Superior temporal gyrus (tissue), 1 donor: ENCODE measurements around the gene DCTN5.

Source experiments
- DNase-seq: peaks from one replicate; pipeline ENCODE4 v3.0.0-alpha.2; 2016; ENCODE audit errors: extremely low spot score

Gene DCTN5

DNA sequence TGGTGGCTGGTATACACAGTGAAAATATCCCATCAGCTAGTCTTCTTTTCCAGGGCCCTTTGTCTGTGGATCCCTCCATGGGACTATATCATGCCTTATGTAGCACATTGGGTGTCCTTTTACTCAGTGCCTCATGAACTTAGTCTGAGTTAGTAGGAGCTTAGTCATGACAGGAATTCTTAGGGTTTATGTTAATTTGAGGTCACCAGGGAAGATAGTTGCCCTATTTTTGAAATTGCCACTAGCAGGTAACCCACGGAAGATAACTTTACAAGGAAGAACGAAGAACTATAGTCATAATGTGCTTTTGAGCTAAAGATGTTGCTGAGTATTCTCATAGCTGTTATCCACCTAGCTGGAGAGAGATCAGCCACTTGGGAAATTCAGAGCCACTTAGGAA lies 22.7 kb downstream of the DCTN5 start:
- no peak for DNase-seq

DNA sequence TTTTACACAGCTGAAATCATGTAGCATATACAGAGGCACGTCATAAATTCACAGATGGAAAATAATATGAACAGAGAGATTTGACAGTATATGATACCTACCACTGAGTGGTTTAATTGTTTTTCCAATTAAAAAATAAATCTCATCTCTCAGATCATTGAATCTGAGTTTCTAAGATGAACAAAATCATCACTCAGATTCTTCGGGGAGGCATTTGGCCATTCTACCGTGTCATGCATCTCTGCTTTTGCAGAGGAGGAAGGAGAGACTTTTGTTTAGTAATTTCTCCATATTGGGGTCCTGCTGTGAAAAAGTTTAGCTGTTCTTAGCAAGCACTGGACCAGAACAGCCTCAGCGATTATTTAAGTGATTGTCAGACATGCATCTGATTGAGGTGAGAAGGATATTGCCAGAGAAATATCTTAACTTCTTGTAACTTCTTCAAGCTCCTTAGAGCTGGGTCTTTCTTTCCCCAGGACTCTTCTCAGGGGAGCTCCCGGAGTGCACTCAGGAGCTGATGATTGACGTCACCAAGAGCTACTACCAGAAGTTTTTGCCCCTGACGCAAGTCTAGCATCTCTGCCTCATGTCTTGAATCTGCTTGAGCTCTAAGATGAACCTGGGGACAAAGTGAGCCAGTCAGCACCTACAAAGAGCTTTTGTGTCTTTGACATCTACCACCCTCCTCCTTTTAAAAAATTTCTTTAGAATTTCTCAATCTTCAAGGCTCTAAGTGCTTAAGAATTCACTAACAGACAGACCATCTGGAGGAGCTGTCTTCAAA lies 25.5 kb downstream of the DCTN5 start:
- no peak for DNase-seq

DNA sequence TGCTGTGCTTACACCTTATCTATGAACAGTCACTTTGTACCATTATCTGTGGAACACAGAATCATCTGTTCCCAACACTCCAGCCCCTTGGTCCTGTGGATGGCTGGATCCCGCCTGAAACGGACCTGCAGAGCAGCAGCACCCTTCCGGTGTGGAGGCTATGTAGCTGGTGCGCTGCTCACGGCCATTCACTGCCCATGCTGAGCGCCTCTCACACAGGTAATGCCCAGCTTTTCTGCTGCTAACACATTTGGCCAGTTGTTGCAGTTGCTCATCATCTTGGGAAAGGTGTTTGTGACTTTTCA lies 26.0 kb downstream of the DCTN5 start:
- DNase-seq: no peak

DNA sequence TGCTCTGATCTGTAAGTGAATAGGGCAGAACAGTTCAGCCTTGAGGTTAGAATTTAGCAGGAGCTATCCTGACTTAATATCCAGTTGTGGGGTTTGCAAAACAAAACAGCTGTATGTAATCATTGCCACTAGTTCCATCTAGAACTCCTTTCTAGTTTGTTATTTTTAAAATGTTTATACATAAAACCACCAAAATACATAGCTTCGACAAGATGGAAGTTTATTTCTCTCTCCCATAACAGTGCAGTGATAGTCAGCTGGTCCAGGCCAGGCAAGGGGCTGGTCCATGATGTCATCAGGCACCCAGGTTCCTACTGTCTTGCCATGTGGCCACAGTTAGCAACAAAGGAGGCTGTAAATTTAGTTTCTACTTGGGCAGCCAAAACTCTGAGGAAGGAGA lies 27.0 kb downstream of the DCTN5 start:
- DNase-seq: no peak

DNA sequence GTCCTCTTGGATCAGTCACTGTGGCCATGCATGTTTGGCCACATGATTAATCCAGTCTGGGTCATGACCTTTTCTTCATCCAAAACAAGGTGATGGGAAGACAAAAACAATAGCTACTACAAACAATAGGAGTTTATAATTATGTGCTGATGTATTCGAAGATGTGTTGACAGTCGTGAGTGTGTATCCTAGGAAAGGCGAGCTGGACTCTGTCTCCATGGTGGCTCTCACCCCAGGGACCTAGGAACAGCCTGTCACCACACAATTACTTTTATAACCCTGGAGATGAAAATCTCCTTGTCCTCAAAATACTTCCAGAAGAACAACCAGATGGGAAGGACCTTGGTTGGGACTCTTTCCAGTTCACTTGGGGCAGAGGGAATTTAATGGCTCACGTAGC lies 27.6 kb downstream of the DCTN5 start:
- DNase-seq: no peak

DNA sequence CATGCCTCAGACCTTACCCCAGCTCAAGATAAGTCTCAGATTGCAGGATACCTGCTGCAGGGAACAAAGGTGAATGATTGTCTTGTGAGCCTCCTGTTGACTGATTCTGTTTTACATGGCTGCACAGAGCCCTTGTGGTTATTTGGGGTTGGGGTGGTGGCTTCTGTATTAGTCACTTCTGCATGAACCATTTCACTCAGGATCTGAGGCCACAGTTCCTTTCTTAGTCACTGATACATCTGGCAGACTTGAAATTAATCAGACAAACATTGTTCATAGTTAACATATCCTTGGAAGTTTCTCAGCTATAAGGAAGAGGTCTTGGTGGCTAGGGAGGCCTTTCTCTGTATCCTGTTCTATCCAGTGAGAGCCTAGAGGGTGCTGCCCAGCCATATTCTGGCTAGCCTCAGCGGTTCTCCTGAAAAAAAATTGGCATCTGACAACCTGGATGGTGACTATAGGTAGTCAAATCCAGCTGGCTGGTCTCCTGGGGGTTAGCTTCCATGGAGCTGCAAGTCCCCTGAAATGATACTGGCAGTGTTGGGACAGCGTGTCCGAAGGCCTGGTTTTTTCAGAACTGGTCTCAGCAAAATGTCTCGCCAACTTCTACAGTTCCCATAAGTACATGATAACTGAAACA lies 29.0 kb downstream of the DCTN5 start:
- DNase-seq: no peak

DNA sequence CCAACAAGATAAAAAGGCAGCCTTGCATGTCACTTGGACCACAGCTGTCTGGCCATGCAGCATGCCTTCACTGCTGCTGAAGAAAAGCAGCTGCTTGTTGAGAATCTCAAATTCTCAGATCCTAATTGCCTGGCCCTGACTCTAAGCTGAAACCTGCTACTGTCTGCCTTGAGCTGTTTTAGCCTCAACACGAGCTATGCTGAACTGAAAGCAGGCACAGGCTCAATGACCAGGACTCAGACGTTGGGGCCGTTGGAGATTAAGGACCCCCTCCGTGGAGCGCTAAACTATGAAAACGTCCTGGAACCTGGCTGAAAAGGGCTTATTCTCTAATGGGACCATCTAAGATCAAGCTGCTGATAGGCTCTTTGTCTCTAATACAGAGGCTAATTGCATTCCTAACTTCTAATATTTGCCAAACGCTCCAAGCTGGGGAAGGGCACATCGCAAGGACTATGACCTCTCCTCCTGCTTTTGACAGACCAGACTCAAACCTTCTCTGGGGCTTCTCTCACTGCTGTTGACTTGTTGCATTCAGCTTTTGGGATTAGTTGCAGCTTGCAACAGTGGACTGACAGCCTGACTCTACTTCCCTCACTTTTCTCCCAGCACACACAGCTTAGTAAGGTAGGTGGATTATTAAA lies 32.8 kb downstream of the DCTN5 start:
- no peak for DNase-seq

DNA sequence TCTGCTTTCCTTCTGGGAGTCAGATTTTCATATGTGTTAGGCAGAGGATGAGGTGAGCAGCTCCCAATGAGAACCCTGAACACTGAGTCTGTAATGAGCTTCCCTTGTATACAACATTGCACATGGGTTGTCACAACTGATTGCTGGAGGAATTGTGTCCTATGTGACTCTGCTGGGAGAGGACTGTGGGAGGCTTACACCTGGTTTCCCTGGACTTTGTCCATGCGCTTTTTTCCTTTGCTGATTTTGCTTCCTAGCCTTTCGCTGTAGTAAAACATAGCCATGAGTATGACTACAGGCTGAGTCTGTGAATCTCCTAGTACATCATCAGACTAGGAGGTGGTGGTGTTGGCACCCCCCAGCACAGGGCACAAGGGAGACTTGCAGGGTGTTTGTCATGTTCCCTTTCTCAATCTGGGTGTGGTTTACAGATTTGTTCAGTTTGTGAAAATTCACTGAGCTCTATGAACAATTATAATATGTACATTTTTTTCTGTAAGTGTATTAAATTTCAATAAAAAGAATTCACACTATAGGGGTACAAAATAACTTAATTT lies 35.7 kb downstream of the DCTN5 start:
- DNase-seq: peak; percentile 22

DNA sequence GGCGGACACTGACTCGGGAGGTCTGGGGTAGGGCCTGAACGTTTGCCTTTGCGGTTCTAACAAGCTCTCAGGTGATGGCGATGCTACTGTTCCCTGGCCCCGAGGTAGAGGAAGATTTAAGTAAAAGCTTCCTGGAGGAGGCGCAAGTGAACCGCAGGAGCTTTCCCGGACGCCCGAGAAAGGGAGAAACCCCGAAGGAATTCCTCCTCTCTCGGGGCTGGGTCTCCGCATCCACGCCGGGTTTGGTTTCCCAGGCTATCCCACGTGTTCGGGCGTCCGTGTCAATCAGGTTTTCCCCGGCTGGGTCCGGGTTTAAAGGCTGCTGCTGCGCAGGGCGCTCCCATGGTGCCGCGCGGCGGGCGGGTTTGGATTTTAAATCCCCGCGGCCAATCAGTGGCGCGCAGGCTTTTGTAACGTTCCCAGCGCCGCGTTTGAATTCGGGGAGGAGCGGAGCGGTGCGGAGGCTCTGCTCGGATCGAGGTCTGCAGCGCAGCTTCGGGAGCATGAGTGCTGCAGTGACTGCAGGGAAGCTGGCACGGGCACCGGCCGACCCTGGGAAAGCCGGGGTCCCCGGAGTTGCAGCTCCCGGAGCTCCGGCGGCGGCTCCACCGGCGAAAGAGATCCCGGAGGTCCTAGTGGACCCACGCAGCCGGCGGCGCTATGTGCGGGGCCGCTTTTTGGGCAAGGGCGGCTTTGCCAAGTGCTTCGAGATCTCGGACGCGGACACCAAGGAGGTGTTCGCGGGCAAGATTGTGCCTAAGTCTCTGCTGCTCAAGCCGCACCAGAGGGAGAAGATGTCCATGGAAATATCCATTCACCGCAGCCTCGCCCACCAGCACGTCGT lies 37.4 kb downstream of the DCTN5 start, which contains the start of gene PLK1:
PLK1 (plus strand) TSS at position 460 of the 844 bp plus-strand sequence; CDS start at position 504, 44 bp downstream.
- peak; percentile 81 for DNase-seq

DNA sequence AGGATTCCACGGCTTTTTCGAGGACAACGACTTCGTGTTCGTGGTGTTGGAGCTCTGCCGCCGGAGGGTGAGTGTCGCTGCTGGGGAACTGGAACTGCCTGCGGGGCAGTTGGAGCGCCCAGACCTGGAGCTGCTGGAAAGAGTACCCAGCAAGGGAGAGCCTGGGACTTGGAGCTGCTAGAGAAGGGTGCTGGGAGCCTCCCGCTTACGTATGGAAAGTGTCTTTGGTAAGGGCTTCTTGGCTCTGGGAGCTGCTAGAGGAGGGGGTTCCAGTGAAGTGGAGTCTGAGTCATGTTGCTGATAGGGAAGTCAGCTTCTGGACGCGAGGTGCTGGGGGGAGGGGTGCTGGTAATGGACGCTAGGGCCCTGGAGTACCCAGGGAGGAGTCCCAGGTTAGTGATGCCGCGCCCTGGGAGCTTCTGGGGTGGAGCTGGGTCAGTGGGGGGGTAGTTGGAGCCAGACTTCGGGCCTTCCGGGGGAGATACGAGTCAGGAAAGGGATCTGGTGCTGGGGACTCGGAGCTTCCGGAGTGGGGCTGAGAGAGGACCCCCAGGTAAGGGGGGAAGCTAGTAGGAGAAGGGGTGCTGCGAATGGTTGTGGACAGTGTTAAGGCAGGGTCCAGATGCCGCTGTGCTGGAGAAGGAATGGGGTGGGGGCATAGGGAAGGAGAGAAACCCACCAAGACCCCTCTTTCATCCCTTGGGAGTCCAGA lies 38.2 kb downstream of the DCTN5 start:
- no peak for DNase-seq

DNA sequence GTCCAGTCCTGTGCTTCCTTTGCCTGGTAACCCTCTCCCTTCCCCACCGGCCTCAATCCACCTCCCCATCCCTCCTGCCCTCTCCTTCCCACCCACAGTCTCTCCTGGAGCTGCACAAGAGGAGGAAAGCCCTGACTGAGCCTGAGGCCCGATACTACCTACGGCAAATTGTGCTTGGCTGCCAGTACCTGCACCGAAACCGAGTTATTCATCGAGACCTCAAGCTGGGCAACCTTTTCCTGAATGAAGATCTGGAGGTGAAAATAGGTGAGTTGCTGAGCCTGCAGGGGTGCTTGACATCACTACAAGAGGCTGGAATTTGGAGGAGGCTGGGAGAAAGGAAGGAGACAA lies 38.7 kb downstream of the DCTN5 start:
- DNase-seq: no peak

DNA sequence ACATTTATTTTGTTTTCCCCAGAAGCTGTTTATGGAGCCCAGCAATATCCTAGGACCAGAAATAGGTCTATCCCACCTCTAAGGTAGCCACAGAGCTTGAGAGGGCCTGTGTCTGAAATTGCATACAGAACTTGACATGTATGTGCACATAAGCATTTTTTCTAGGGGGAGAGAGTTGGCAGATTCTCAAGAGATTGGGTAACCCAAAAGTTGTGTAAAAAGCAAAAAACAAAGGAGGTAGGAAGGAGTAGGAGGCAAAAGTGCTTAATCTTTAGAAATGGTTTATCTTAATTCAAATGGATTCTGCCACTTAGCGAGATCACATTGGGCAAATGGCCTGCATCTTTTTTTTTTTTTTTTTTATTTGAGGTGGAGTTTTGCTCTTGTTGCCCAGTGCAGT lies 40.9 kb downstream of the DCTN5 start:
- DNase-seq: no peak

DNA sequence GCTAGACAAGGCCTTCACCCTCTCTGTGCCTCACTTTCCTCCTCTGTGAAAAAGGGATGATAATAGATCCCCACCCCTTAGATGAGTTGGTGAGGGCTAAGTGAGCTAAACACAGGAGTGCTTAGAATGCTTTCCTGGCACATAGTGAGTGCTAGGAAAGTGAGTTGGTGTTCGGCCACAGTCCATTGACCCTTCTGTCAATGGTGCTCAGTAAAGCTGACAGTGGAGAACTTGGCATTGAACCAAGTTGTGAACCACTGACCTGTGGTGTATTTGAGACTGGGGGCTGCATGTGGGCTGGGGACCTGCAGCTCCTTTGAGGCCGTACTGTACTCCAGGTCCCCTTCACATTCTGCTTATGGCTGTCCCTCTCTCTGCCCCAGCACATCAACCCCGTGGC lies 42.2 kb downstream of the DCTN5 start:
- DNase-seq: no peak

DNA sequence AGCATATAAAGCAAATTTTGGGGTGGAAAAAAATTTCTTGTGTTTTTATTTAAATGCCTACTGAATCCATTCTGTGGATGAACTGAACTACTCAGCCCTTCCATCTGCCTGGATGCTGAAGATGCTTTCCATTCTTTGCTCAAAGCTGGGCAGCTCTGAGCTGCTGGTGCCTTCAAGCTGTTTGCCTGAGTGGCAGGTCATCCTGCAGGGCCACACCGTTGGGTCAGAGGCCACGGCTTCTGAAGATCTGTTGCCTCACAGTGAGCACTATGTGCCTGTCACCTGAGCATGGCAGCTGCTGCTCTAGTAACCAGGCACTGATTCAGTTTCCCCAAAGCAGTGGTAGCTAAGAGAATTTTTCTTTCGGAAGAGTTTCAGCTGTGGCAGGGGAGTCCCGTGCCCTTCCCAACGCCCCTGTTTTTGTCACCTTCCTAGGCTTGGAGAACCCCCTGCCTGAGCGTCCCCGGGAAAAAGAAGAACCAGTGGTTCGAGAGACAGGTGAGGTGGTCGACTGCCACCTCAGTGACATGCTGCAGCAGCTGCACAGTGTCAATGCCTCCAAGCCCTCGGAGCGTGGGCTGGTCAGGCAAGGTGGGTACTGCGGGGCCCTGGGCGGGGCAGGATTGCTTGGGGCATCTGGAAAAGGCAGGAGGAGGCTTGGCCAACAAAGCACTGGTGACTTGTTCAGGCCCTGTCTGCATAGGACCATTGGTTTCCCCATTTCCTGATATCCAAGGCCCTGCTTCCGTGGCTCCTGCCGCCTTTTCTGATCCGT lies 46.0 kb downstream of the DCTN5 start:
- no peak for DNase-seq

DNA sequence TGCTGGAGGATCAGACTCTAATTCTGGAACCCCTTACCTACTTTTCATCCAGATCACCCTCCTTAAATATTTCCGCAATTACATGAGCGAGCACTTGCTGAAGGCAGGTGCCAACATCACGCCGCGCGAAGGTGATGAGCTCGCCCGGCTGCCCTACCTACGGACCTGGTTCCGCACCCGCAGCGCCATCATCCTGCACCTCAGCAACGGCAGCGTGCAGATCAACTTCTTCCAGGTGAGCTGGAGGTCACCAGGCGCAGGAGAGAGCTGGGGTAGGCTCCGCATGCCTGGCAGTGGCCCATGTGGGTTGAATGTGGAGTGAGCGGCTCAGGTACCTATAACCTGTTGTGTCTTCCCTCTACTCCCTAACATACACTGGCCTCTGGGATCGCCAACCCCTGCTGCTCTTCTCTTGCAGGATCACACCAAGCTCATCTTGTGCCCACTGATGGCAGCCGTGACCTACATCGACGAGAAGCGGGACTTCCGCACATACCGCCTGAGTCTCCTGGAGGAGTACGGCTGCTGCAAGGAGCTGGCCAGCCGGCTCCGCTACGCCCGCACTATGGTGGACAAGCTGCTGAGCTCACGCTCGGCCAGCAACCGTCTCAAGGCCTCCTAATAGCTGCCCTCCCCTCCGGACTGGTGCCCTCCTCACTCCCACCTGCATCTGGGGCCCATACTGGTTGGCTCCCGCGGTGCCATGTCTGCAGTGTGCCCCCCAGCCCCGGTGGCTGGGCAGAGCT lies 48.3 kb downstream of the DCTN5 start:
- DNase-seq: no peak

DNA sequence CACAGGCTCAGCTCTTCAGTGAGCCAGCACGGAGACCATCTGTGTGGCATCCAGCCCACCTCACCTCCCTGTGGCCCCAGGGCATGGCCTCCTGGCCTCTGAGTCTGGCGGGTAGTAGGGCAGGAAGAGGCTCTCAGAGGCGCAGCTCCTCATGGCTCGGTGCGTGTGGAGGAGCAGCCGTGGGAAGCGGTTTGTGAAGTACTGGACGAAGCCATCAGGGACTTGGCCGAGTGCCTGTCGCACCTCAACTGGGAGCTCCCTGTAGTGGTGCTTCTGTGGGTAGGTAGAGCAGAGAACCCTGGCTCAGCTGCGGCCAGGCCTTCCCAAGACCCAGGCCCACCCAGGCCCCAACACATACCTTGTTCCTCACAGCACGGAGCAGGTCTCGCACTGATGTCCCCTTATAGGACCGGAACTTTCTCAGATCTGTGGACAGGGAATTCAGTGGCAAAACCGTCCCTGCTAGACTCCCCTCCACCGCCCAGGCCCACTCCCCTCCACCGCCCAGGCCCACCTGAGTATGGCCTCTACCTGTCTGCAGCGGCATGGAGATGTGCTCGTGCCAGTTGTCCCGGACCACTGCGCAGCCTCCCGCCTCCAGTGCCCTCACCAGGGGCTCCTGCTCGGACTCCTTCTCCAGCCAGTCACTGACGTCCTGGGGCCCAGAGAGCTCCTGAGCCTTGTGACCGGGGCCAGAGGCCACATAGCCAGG lies 49.7 kb downstream of the DCTN5 start:
- DNase-seq: no peak

DNA sequence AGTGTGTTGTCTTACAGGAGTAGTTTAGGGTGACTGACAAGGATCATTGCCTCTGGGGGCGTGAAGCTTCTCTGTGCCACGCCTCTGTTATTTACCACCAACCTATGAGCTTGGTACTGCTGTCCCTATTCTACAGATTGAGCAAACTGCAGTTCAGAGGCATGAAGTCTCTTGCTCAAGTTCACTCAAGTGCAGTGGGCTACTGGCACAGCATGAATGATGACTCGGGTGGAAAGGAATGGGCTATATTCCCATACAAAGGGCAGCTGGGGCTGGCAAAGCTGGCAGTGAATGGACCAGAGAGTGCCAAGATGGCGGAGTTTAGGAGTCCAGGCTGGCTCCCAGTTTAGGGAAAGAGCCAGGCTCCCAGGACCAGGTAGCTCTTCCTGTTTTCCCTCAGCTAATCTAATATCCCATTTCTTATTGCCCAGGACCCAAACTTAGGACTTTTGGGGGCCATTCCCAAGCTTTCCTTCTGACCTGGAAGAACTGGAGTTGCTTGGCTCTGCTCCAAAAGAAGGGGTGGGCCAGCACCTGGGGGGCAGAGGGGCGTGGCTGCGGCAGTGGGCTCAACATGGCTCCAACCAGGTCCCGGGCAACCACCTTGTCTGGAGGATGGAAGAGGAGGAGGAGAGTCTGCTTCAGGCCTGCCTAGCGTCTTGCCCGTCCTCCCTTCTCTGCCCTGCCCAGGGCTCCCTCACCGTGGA lies 50.4 kb downstream of the DCTN5 start:
- no peak for DNase-seq

DNA sequence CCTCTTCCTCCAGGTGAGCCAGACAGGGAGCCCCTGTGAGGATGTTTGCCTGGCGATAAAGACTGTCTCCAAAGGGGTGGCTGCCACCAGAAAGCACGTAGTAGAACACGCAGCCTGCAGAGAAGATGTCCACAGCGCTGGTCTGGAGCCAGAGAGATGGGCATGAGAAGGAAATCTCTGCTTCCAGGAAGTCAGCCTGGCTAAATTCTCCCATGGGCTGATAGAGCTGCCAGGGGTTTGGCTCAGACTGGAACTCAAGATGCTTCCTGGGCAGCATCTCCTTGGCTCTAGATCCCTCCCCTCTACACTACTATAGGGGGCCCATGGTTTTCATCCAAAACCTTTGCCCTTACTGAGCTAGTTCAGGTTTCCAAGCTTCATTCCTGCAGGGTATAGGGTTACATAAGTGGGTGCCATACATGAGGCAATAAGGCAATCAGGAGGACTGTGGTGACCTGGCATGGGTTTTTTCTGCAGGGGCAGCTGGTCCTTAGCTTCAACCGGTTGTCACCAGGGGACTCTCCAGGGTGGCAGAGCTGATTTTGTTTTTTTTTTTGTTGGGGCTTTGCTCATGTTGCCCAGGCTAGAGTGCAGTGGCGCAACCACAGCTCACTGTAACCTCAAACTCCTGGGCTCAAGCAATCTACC lies 51.0 kb downstream of the DCTN5 start:
- DNase-seq: no peak
